Urinary bladder (tissue), 4 donors: ENCODE results near the gene TAAR2. TPM values are rescaled to one million over a fixed set of nuclear protein-coding genes. Genes with fewer than 3 reads are reported as not detected.
"Not testable (repeated sequence)": the region's sequence is repeated elsewhere in the genome, so short reads cannot be mapped to it uniquely, and the experiment has no call there.

Experiments used
- DNase-seq: peaks from one replicate; pipeline ENCODE4 v3.0.0-alpha.2; 2015; ENCODE audit errors: extremely low spot score
- H3K27ac ChIP-seq: one replicate; pipeline ENCODE4 v1.5.1; 2013; ENCODE audit warnings: low read depth, mild to moderate bottlenecking, moderate library complexity
- H3K36me3 ChIP-seq: one replicate; pipeline ENCODE4 v1.6.1; 2013; ENCODE audit warnings: mild to moderate bottlenecking, moderate library complexity; ENCODE audit not compliant: insufficient read depth
- H3K4me1 ChIP-seq: one replicate; pipeline ENCODE4 v1.6.1; 2013; ENCODE audit warnings: mild to moderate bottlenecking, moderate library complexity; ENCODE audit not compliant: insufficient read depth
- H3K4me3 ChIP-seq: one replicate; pipeline ENCODE4 v1.5.1; 2013; ENCODE audit warnings: low read depth, low read length
- WGBS: extraction: QIAGEN DNeasy Blood & Tissue Kit; methylation state at CpG from one replicate; pipeline ENCODE4 v1.1.7; 2013; 5-methylcytosine and 5-hydroxymethylcytosine counted together
- polyA plus RNA-seq: library from polyadenylated mRNA; stranded (reverse); fragments of 200-250 nt; gene quantifications from one replicate; pipeline ENCODE4 v1.2.3, GENCODE V29; 2013
- total RNA-seq: library from RNA; depleted of rRNA; stranded (reverse); fragments of >200 nt; gene quantifications from one replicate; pipeline ENCODE4 v1.2.3, GENCODE V29; 2014
- donor health status: healthy with polysubstance abuse.
- donor health status: healthy.

The TAAR2 gene
- total and polyA plus RNA-seq, 2 donors = not detected

- H3K4me3 ChIP-seq, DNase-seq, H3K4me1 ChIP-seq, H3K27ac ChIP-seq, H3K36me3 ChIP-seq: not testable (repeated sequence)
- 98% methylated on average over 1 of the region's 1 CpG for WGBS
Measured at GRCh38 chr6:132637135-132637534, 13.1 kb upstream of the TAAR2 start.

- WGBS = 88% methylated on average over 3 of the region's 3 CpGs
- DNase-seq, H3K27ac ChIP-seq, H3K4me1 ChIP-seq, H3K36me3 ChIP-seq, H3K4me3 ChIP-seq: not testable (repeated sequence)
Measured at GRCh38 chr6:132635906-132636305, 11.8 kb upstream of the TAAR2 start.

- not testable (repeated sequence) for H3K36me3 ChIP-seq, H3K27ac ChIP-seq, H3K4me3 ChIP-seq, DNase-seq, H3K4me1 ChIP-seq
- WGBS = 15% methylated on average over 3 of the region's 3 CpGs
Measured at GRCh38 chr6:132635288-132635687, 11.2 kb upstream of the TAAR2 start.

- no peaks in the 10 kb centered on the region for H3K36me3 ChIP-seq
- 76% methylated on average over 4 of the region's 4 CpGs for WGBS
- no peak overlapping the region for H3K4me3 ChIP-seq
- no peaks in the 10 kb centered on the region for H3K4me1 ChIP-seq
- no peak overlapping the region for H3K27ac ChIP-seq
- DNase-seq = no peak
Measured at GRCh38 chr6:132634796-132635195, 10.7 kb upstream of the TAAR2 start.

GRCh38 chr6:132633362-132633761 is 9.3 kb upstream of the TAAR2 start:
- Histone ChIP-seq H3K27ac (no peak overlapping the region), H3K36me3 (no peaks in the 10 kb centered on the region), H3K4me1 (no peaks in the 10 kb centered on the region), H3K4me3 (no peak overlapping the region)
- DNase-seq = no peak
- WGBS = 88% methylated on average over 2 of the region's 2 CpGs

GRCh38 chr6:132623106-132623845 is 799 bp downstream of the TAAR2 start:
- Histone ChIP-seq H3K4me1 (no peaks in the 10 kb centered on the region), H3K27ac (no peak overlapping the region), H3K4me3 (no peak overlapping the region), H3K36me3 (no peaks in the 10 kb centered on the region)
- 34% methylated on average over 6 of the region's 6 CpGs for WGBS
- DNase-seq = no peak

- H3K4me3 ChIP-seq = no peak overlapping the region
- no peak overlapping the region for H3K27ac ChIP-seq
- DNase-seq = no peak
- no peaks in the 10 kb centered on the region for H3K4me1 ChIP-seq
- no peaks in the 10 kb centered on the region for H3K36me3 ChIP-seq
- WGBS = 47% methylated on average over 1 of the region's 1 CpG
Measured at GRCh38 chr6:132616677-132617076, 7.4 kb downstream of the TAAR2 start.

GRCh38 chr6:132614554-132614953 is 9.5 kb downstream of the TAAR2 start:
- WGBS = 84% methylated on average over 6 of the region's 7 CpGs

GRCh38 chr6:132612449-132613108 is 11.5 kb downstream of the TAAR2 start:
- DNase-seq = no peak
- H3K4me1 ChIP-seq = no peaks in the 10 kb centered on the region
- H3K4me3 ChIP-seq = no peak overlapping the region
- H3K36me3 ChIP-seq = no peaks in the 10 kb centered on the region
- WGBS = 51% methylated on average over 4 of the region's 4 CpGs
- H3K27ac ChIP-seq = no peak overlapping the region

More at GRCh38 chr6:132614554-132614953, 9.5 kb downstream of the TAAR2 start:
- Histone ChIP-seq H3K27ac (no peak overlapping the region), H3K4me3 (no peak overlapping the region), H3K4me1 (no peaks in the 10 kb centered on the region), H3K36me3 (no peaks in the 10 kb centered on the region)
- no peak for DNase-seq

- DNase-seq = no peak
- H3K27ac ChIP-seq = no peak overlapping the region
- no peaks in the 10 kb centered on the region for H3K36me3 ChIP-seq
- no peak overlapping the region for H3K4me3 ChIP-seq
- WGBS = 87% methylated on average over 2 of the region's 2 CpGs
- no peaks in the 10 kb centered on the region for H3K4me1 ChIP-seq
Measured at GRCh38 chr6:132611616-132612015, 12.5 kb downstream of the TAAR2 start.

GRCh38 chr6:132607544-132608233 is 16.4 kb downstream of the TAAR2 start:
- Histone ChIP-seq H3K4me3 (no peak overlapping the region), H3K4me1 (no peaks in the 10 kb centered on the region), H3K27ac (no peak overlapping the region), H3K36me3 (no peaks in the 10 kb centered on the region)
- WGBS = 88% methylated on average over 5 of the region's 5 CpGs
- no peak for DNase-seq

- 73% methylated on average over 8 of the region's 8 CpGs for WGBS
- Histone ChIP-seq H3K27ac (no peak overlapping the region), H3K36me3 (no peaks in the 10 kb centered on the region), H3K4me3 (no peak overlapping the region), H3K4me1 (no peaks in the 10 kb centered on the region)
- no peak for DNase-seq
Measured at GRCh38 chr6:132604635-132605152, 19.4 kb downstream of the TAAR2 start.

GRCh38 chr6:132600900-132601299 is 23.2 kb downstream of the TAAR2 start:
- not testable (repeated sequence) for H3K27ac ChIP-seq, DNase-seq, H3K4me1 ChIP-seq, H3K4me3 ChIP-seq, H3K36me3 ChIP-seq

- WGBS = 37% methylated on average over 3 of the region's 3 CpGs
- Histone ChIP-seq H3K36me3 (no peaks in the 10 kb centered on the region), H3K4me1 (no peaks in the 10 kb centered on the region), H3K4me3 (no peak overlapping the region), H3K27ac (no peak overlapping the region)
- no peak for DNase-seq
Measured at GRCh38 chr6:132598473-132598872, 25.6 kb downstream of the TAAR2 start.
